HG02840 (cell line): ENCODE data around the gene MYH6.
"Not testable (repeated sequence)": the region's sequence is repeated elsewhere in the genome, so short reads cannot be mapped to it uniquely, and the experiment has no call there.

Experiments
- ATAC-seq: cut with Tn5 transposase; IDR thresholded peaks from one replicate; pipeline ENCODE4 v1.9.1; 2021; ENCODE audit warnings: mild to moderate bottlenecking, moderate library complexity, moderate number of reproducible peaks; ENCODE audit not compliant: unreplicated experiment, low FRiP score

The MYH6 gene

GRCh38 chr14:23436327-23437132, 28.5 kb upstream of the MYH6 start:
- ATAC-seq, result no peak

- no peak for ATAC-seq
Observed at GRCh38 chr14:23435543-23436326, 27.7 kb upstream of the MYH6 start, which contains the start of gene MYH7. Gene MYH7 (minus strand): TSS chr14:23435660. CDS start chr14:23433732, 1,928 bp downstream.

- no peak for ATAC-seq
Observed at GRCh38 chr14:23434488-23435222, 26.6 kb upstream of the MYH6 start.

DNA sequence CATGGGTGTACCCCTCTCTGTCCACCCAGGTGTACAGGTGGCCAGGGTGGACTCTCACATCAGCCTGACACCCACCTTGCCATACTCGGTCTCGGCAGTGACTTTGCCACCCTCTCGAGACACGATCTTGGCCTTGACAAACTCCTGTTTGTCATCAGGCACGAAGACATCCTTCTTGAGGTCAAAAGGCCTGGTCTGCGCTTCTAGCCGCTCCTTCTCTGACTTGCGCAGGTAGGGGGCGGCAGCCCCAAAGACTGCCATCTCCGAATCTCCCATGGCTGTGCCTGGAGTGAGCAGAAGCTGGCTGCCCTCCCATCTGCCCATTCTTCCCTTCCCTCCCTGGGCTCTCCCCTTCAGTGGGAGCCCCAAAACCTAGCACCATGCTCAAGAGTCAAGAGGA, 25.4 kb upstream of the MYH6 start:
- no peak for ATAC-seq

DNA sequence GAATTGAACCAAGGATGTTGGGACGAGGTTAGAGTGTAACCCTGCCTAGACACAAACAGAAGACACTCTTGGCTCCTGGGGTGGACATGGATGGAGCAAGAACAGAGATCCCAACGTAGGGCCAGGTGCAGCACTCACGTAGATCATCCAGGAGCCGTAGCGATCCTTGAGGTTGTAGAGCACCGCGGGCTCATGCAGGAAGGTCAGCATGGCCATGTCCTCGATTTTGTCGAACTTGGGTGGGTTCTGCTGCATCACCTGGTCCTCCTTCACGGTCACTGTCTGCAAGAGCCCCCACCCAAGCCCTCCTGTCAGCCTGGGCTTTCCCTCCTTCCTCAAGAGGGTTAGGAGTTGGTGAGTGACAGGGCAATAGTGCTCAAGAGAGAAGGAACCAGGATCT, 24.9 kb upstream of the MYH6 start:
- ATAC-seq, result no peak

DNA sequence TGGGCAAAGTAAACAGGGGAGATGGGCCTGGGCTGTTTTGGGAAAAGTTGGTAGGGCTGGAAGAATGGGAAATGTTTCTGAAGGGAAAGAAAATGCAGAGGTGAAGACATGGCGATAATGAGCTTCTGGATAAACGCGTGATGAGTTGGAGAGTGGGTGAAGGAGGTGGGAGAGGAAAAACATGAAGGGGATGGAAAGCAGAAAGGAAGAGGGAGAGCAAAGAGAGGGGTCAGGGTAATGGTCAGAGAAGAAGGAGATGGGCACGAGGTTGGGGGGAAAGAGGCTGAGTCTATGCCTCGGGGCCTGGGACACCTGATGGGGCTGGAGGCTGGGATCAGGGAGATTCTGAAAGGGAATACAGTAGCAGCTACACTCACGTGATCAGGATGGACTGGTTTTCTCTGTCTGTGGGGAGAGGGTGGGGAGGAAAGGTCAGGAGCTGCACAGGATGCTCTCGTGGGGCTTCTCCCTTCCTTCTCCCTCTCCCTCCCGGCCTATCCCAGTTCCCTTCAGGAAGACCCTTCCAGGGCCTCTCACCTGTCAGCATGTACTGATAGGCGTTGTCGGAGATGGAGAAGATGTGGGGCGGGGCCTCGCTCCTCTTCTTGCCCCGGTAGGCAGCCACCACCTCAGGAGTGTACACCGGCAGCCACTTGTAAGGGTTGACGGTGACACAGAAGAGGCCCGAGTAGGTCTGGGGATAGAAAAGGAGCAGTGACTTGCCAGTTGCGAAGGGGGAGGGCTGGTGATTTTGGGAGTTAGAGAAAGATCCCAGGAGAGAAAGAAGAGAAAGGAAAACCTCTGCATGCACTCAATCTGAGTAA, 24.2 kb upstream of the MYH6 start:
- ATAC-seq, result no peak

- no peak for ATAC-seq
Observed at GRCh38 chr14:23431486-23431885, 23.4 kb upstream of the MYH6 start.

- ATAC-seq, result no peak
Observed at GRCh38 chr14:23430723-23431085, 22.6 kb upstream of the MYH6 start.

- no peak for ATAC-seq
Observed at GRCh38 chr14:23430016-23430722, 22.1 kb upstream of the MYH6 start.

GRCh38 chr14:23428686-23429495, 20.8 kb upstream of the MYH6 start:
- ATAC-seq, result no peak

DNA sequence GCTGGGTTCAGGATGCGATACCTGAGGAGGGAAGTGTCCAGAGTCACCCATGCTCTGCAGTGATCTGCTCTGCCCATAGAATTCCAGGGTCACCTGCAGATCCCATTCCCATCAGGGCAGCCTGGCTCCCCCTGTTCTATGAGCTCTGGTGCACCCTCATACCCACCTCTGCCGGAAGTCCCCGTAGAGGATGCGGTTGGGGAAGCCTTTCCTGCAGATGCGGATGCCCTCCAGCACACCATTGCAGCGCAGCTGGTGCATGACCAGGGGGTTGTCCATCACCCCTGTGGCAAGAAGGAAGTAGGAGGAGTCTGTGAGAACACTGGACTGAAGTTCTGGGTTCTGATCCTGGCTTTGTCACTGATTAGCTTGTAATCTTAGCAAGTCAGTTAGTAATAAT, 17.7 kb upstream of the MYH6 start:
- not testable (repeated sequence) for ATAC-seq

- no peak for ATAC-seq
Observed at GRCh38 chr14:23425169-23425568, 17.1 kb upstream of the MYH6 start.

DNA sequence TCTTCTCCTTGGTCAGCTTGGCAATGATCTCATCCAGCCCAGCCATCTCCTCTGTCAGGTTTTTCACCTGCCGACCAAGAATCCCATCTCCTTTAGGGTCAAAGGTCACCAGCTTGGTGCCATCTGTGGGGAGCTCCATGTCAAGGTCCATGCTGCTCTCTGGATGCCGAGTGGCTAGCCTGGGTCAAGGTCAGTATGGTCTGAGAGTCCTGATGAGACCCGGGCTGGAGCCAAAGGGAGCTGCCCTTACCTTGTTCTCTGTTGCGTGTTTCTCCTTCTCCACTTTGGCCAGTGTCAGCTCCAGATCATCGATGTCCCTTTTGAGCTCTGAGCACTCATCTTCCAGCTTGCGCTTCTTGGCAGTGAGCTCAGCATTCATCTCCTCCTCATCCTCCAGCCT, 15.6 kb upstream of the MYH6 start:
- no peak for ATAC-seq

DNA sequence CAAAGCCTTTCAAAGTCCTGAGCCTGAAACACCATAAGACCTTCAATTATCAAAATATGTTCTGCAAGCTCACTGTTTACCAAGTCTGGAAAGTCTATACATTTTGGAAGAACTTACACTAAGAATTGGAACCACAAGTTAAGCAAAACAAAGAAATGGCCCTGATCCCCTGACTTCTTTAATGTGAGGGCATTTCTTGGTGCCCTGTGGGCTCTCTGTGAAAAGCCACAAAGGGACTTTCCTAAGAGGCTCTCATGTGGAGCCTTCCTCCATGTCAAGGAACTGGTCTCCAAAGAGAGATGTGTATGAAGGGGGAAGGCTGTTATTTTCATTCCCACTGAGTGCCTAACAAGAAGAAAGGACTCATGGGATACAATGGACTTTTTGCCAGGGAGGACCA, 13.5 kb upstream of the MYH6 start:
- no peak for ATAC-seq

- not testable (repeated sequence) for ATAC-seq
Observed at GRCh38 chr14:23419646-23420045, 11.6 kb upstream of the MYH6 start.

DNA sequence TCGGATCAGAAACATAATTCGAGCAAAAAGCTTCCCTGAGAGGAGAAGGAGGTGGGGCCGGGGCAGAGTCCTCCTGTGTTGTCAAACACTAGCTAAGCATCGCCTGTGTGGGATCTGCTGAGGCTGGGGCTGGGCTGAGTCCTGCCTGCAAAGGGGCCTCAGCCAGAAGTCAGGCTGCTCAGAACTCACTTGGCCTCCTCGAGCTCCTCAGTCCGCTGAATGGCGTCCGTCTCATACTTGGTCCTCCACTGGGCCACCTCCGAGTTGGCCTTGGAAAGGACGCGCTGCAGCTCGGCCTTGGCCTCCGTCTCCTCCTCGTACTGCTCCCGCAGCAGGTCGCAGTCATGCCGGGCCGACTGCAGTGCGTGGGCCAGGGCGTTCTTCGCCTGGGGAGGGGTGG, 9.9 kb upstream of the MYH6 start:
- no peak for ATAC-seq

GRCh38 chr14:23417269-23417668, 9.2 kb upstream of the MYH6 start:
- ATAC-seq, result not testable (repeated sequence)

GRCh38 chr14:23416801-23417200, 8.7 kb upstream of the MYH6 start:
- no peak for ATAC-seq
